GM18526 (cell line): ENCODE measurements around the gene RIBC2.

ENCODE experiments used
- POLR2A ChIP-seq: IDR thresholded peaks from 3 replicates; pipeline ENCODE4 v1.6.1; 2011; ENCODE audit not compliant: insufficient read length; ENCODE audit errors: extremely low read depth

RIBC2 gene

DNA sequence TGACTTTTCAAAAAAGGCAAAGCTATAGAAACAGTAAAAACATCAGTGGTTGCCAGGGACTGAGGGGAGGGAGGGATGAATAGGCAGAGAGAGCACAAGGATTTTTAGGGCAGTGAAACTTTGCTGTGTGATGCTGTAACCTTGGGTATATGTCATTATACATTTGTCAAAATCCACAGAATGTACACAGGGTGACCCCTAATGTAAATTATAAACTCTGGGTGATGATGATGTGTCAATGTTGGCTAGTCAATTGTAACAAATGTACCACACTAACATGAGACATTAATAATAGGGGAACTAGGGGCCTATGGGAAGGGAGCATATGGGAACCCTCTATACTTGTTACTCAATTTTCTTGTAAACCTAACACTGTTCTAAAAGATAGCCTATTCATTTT lies 24.8 kb downstream of the RIBC2 start:
- TF ChIP-seq POLR2A, result no peak

DNA sequence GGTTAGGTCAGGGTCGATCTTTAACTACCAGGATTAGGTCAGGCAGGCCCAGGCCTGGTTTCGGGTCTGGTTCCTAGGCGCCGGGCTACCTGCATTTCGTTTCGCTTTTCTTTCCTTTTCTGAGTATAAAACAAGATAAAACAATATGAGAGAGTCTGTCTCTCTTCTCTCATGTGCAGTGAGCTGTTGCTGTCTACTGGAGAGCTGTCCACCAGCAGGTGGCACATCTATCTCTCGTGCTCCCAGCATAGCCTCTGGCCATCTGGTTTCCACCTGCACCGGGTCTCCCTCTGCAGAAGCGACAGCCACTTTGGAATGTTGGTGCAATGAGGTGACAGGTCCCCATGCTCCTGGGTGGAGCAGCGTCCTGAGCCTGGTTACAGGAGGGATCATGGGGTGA lies 27.6 kb downstream of the RIBC2 start:
- TF ChIP-seq POLR2A, result no peak

DNA sequence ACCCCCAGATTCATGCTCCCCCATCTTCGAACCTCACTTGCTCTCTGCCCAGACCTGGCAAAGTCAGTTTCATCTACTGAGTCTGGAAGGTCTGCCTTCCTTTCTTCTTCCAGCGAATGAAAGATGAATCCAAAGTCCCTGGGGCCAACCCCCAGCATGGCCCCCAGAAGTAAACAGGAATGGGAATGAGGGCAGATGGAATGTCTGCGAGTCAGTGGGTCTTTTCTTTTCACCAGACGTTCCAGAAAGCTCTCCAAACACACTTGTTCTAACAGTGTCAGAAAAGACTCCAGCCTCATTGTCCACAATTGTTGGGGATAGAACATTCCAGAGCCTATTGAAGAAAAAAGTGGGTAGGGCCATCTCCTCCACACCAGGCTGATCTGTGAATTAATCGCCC lies 28.6 kb downstream of the RIBC2 start:
- no peak for TF ChIP-seq POLR2A

DNA sequence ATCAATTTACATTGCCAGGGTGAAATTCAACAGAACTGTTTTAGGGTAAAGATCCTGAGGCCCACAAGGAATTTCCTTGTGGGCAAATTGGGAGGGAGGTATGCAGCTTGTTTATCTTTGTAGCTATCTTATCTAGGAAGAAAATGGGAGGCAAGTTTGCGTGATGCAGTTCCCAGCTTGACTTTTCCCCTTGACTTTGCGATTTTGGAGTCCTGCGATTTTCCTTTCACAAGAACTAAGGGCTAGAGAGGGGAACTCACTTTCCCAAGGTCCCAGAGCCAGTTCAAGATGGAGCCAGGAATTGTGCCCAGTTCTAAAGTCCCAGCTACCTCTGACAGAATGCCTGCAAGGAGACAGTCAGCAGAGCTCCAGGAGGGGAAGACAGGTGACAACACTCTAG lies 30.7 kb downstream of the RIBC2 start:
- no peak for TF ChIP-seq POLR2A

DNA sequence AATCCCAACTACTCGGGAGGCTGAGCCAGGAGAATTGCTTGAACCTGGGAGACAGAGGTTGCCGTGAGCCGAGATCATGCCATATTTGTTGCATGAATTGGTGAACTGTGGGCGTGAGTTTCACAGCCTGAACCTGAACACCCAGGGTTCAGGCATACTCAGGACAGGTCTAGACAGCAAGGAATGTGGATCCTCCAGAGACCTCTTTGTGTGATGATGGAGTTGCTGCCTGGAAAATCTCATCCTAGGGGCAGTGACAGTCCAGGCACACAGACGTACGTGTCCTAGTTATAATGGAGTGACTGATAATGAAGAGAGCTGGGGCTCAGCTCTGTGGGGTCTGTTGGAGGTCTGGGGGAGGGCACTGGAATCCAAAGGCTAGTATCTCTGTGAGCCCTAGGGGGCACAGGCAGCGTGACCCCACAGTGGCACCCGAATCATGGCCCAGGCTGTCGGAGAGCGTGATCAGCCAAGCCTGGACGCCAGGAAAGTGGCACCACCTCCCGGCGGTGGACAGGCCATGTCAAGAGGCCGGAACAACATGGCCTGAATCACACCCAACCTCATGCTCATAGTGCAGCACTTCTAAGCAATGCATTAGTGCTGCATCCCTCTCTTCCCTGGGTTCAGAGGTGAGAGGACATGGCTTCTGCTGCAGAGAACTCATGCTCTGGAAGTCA lies 31.7 kb downstream of the RIBC2 start:
- TF ChIP-seq POLR2A, result no peak

DNA sequence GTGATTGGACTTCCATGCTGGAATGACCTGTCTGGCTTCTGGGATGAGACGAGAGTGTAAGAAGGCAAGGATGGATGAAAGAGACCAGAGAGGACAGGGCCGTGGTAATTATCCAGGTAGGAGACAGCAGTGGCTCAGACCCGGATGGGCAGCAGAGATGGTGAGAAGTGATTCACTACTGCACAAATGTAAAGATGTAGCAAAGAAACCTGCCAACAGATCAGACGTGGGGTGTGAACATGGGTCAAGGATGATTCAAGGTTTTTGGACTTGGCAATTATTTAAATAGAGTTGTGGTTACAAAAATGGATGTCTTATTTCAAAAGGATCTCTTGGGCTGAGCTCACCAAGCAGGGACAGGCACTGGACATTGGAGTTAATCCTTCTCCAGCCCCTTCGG lies 32.7 kb downstream of the RIBC2 start:
- TF ChIP-seq POLR2A, result no peak

DNA sequence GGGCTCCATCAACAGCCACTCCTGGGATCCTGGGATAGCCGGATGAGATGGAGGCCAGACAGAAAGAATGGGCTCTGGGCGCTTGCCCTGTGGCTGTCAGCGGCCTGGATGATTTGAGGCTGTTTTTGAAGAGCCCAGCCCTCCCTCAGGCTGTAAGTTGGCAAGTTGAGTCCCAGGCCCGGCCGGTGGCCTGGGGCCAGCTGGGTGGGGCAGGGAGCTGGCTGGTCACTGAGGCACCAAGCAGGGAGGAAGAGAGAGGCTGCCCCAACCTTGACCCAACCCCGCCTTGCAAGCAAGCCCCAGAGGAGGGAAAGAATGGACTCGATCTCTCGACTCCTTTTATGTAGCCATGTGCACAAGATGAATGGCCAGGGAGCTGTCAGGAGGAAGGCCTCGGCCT lies 34.9 kb downstream of the RIBC2 start:
- TF ChIP-seq POLR2A, result no peak

DNA sequence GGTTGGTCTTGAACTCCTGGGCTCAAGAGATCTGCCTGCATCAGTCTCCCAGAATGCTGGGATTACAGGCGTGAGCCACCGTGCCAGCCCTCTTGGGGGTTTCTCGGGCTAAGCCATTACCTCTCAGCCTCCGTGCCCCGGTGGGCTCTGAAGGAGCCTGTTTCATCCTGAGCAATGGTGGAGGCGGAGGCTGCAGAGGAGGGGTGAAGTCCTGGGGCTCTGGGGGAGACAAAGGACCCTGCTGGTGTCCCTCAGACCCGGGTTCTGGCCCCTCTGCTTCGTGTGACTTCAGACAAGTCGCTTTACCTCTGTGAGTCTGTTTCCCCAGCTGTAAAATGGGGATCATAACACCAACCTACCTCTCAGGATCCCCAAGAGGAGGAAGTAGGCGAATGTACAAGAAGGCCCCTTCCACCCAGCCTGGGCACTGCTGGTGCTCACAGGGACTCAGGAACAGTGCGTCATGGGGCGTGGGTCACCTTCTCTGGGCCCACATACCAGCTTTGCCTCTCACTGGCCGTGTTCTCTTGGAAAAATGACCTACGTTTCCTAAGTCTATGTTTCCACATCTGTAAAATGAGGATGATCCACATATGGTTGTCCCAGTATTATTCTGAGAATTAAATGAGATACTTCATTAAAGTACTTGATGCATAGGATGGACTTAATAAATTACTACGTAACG lies 36.8 kb downstream of the RIBC2 start:
- TF ChIP-seq POLR2A, result no peak

DNA sequence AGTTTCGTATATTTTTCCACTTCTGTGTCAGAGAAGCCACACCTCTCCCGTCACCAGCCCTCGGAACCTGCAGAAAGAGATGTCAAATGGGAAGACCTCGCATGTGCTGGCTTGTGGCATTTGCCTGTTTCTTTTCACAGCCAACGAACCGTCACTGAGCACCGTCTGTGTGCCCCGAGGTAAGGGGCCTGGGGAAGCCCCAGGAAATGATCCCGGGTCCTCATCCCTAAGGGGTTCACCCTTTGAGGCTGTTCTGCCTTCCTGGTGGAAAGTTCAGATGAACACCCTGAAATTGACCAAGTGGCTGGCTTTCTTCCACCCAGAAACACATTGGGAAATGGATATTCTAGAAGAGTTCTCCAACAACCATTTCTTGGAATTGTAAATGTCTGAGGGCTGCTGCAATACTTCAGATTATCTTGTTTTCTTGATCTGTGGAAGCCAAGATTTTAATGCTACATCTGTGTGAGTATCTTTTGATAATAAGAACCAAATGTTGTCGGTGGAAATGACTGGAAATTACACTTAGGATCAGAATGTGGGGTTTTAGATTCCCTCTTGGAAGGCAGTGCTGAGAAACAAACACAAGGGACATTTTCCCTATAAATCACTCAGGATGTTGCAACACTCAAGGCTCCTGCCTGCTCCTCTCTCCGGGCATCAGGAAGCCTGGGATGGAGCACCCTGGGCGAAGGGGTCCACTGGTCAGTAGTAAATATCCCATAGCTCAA lies 37.6 kb downstream of the RIBC2 start:
- no peak for TF ChIP-seq POLR2A

DNA sequence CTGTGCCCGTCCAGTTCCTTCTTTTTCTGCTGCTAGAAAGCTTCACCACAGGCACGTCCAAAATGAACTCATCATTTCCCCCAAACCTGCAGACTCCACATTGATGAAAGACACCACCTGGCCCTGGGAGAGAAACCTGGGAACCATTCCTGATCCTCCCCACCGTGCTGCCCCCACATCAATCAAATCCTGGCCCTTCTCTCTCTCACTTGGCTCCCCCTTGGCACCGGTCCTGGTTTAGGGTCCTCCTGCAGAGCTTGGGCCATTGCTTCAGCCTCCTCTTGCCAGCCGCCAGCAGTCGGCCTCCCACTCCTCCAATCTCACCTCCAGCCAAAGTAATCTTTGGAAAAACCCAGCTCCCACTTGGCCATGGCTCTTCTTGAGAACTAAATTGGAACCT lies 38.5 kb downstream of the RIBC2 start:
- TF ChIP-seq POLR2A, result no peak

DNA sequence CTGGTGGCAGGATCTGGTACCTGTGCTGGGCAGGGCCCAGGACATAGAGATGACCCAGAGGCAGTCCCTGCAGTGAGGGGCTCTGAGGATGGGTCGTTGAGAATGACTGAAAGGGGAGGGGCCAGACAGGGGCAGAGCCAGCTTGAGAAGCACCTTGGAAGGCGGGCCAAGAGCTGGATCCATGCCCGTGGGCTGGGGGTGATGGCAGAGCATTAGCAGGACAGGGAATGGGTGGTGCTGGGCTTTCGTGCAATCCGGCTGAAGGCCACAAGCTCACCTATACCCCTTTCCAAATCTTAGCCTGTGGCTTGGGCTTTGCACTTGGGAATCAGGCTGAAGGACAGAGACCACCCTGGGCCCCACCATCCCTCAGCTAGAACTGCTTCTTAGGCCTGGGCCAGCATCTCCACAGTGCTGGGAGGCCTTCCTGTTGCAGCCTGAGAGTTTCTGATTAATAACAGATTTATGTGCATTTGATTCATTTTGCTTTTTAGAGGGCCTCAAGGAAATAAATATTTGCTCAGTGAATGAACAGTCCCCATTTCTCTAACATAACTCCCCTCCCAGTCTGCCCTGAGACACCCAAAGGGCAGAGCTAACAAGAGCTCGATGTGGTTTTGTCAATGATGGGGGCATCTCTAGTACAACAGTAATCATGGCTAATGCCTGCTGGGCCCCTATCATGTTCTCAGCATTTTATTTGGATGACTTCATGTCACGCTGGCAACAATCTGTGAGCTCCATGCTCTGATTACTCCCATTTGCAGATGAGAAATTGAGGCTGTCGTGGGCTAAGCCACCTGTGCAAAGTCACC lies 39.3 kb downstream of the RIBC2 start:
- TF ChIP-seq POLR2A, result no peak

DNA sequence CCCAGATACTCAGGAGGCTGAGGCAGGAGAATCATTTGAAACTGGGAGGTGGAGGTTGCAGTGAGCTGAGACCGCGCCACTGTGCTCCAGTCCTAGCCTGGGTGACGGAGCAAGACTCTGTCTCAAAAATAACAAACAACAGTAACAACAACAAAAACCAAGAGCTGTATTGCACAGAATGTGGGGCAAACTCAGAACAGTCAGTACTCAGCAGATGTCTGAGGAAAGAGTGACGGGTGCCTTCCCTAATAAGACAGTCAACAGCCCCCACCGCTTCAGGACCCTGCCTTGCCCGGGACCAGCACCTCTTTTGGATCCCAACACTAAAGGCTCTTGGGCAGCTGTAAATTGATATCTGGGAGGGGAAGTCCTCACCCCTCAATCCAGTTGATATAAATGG lies 40.3 kb downstream of the RIBC2 start:
- no peak for TF ChIP-seq POLR2A

DNA sequence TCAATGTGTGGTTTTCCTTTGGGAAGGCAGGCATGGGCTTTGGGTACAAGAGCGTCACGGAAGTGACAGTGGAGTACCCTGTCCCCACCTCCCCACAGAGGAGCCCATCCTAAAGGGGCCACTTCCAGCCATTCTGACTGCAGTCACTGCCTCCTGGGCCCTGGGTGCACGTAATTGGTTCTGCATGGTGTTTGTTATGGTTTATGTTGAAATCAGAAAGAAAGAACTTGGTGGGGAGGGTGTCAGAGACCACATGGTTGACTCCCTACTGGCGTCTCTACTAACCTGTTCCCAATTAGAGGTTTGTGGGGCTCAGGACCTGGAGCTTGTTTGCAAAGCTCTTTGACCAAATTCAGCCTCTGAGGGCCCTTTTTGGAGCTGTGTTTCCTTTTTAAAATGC lies 40.8 kb downstream of the RIBC2 start:
- TF ChIP-seq POLR2A, result no peak

DNA sequence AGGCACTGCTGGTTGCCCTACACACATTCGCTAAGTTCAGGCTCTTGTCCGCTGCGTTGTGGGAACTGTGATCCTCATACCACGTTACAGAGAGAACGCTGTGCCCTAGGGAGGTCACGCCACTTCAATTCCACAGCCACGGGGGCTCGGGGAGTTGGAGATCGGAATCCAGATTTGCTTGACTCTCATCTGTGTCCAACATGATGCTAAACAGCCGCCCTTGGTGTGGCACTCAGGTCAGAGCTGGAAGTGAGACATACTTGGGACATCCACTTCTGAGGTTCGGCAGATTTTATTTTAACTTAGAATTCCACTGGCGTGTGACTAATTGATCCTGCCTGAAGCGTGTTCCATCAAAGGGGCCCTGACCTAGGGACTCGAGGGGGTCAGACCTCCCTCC lies 41.7 kb downstream of the RIBC2 start:
- TF ChIP-seq POLR2A, result no peak

DNA sequence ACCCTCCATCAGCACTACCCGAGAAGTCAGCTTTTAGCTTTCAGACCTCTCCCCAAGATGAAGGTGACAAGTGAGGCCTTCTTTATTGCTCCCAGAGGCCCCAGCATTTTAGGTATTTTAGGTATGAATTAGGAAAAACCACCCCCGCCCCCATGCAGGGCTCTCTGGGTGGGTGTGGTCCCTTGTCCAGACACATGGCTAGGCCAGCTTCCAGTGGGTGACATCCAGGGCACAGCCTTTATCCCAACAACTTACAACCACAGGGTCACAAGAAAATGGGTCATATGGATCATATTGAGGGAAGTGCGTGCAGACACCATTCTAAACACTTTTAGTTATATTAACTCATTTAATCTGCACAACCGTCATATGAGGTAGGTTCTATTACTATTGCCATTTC lies 42.1 kb downstream of the RIBC2 start:
- TF ChIP-seq POLR2A, result no peak
